Stomach smooth muscle (tissue), 2 donors: ENCODE data around the gene TUBA1C.
"Not testable (repeated sequence)": the region's sequence is repeated elsewhere in the genome, so short reads cannot be mapped to it uniquely, and the experiment has no call there.

Experiments
- H3K27ac ChIP-seq: one replicate; pipeline ENCODE4 v1.7.0; 2013; ENCODE audit warnings: mild to moderate bottlenecking, low read length, inconsistent platforms
- H3K27me3 ChIP-seq, 2 donors: one replicate each; pipeline ENCODE4 v1.7.0; 2013; ENCODE audit warnings: low read length in 2 of 2; ENCODE audit not compliant: insufficient read depth in 2 of 2, control insufficient read depth in 1 of 2
- H3K36me3 ChIP-seq, 2 donors: one replicate each; pipeline ENCODE4 v1.7.0; 2013; ENCODE audit warnings: low read length in 2 of 2; ENCODE audit not compliant: control insufficient read depth in 2 of 2, insufficient read depth in 2 of 2
- H3K4me1 ChIP-seq: one replicate; pipeline ENCODE4 v1.7.0; 2013; ENCODE audit warnings: low read length; ENCODE audit not compliant: control insufficient read depth, insufficient read depth
- H3K4me3 ChIP-seq, 2 donors: one replicate each; pipeline ENCODE4 v1.7.0; 2013; ENCODE audit warnings: low read length in 2 of 2
- H3K9ac ChIP-seq, 2 donors: one replicate each; pipeline ENCODE4 v1.7.0; 2013; ENCODE audit warnings: low read length in 2 of 2, mild to moderate bottlenecking in 1 of 2
- H3K9me3 ChIP-seq, 2 donors: one replicate each; pipeline ENCODE4 v1.7.0; 2013; ENCODE audit warnings: low read length in 2 of 2; ENCODE audit not compliant: control insufficient read depth in 2 of 2
- donor health status: healthy.
- donor health status: Pancreatic carcinoma.

Gene TUBA1C

DNA sequence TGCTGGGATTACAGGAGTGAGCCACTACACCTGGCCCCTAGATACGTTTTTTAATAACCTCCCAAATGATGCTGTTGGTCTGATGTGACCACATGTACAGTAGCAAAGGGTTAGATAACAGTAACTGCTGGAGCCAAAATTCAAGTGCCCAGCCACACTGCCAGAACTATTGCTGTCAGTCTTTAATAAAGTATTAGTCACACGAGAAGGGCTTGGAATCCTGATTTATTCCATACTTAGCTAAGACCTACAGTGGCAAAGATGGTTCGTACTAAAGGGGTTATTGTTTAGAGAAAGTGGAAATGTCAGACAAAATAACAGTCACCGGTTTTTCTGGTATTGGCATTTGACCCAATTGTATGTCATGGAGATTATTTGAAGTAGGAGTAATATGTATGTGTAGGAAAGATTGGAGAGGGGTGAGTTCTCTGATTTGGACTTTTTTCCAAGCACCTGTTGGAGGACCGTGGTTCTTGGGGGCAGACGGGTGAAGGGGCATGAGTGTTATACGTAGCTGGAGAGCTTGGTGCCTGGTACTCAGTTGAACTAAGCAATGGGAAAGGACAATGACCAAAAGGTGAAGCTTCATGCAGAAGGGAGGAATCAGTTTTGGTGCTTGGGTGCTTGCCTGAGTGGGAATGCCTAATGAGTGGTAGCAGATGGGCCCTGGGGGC is 9.7 kb downstream of the TUBA1C start:
- H3K9ac ChIP-seq: no peak overlapping the region

DNA sequence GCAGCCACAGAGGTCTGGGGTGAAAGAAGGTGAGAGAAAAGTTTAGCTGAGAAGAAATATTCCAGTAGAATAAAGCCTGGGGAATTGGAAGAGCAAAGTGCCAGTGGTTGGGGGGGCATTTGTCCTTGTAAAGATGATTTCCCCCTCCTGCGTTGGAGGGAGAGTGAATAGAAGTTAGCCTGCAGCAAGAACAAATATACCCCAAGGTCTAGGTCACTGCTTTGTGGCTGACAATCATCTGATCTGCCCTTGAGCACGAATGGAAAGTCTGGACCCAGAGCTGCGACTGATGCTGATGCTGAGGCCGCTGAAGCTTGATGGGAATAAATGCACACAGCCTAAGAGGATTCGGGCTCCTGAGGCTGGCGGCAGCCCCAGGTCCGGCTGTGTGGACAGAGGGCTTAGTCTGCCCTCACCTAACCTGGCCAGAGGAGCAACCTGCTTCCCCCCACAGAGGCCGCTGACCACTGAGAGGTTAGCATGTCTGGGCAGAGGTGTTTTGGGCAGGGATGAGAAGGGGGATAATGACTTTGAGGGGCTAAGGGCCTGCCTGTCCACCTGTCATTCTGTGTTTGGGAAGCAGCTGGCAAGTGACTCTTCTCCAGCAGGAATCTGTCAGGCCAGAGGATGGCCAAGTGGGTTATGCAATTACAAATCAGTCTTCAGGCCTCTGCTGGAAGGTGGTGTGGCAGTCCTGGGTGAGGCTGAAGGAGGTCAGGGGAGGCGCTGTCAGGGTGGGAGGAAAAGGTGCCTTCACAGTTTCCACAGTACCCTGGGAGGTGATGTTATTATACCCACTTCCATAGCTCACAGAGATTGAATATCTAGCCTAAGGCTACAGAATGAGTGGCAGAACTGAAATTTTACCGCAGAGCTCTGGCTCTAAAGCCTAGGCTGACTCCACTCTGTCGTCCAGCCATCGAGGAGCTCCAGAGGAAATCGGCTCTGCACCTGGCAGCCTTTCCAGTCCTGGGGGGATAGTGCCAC is 11.7 kb downstream of the TUBA1C start:
- H3K27ac ChIP-seq: no peak overlapping the region
- H3K27me3 ChIP-seq: peaks cover 0 to 7% of the 10 kb centered on the region in 2 donors
- H3K9me3 ChIP-seq: no peaks in the 10 kb centered on the region
- H3K4me1 ChIP-seq: no peaks in the 10 kb centered on the region
- H3K9ac ChIP-seq: no peak overlapping the region
- peaks cover 0 to 3% of the 10 kb centered on the region in 2 donors for H3K36me3 ChIP-seq
- H3K4me3 ChIP-seq: no peak overlapping the region

More for the DNA sequence above, 9.7 kb downstream of the TUBA1C start:
- Histone ChIP-seq H3K27me3 (peaks cover 0 to 4% of the 10 kb centered on the region in 2 donors), H3K4me1 (no peaks in the 10 kb centered on the region), H3K36me3 (peaks cover 8 to 15% of the 10 kb centered on the region in 2 donors), H3K4me3 (no peak overlapping the region), H3K9me3 (no peaks in the 10 kb centered on the region), H3K27ac (no peak overlapping the region)

DNA sequence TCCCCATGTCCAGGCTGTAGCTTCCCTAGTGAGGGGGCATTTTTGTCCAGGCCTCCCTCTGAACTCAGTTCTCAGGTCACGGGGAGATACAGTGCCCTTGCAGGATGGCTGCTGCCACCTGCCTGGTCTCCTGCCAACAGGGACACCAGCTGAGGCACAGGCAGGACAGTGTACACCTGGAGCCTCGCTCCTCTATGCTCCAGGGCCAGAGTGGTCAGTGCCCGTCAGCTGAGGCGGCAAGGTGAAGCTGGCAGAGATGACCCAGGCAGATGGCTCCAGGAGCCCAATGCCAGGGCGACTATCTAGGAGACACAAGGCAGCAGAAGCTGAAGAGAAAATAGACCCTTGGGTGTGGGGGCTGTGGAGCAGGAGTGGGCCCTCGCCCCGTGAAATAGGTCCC is 12.6 kb downstream of the TUBA1C start:
- peaks cover 0 to 2% of the 10 kb centered on the region in 2 donors for H3K36me3 ChIP-seq
- no peak overlapping the region for H3K4me3 ChIP-seq
- peaks cover 4 to 10% of the 10 kb centered on the region in 2 donors for H3K27me3 ChIP-seq
- no peaks in the 10 kb centered on the region for H3K9me3 ChIP-seq
- H3K4me1 ChIP-seq: no peaks in the 10 kb centered on the region
- no peak overlapping the region for H3K9ac ChIP-seq
- no peak overlapping the region for H3K27ac ChIP-seq

DNA sequence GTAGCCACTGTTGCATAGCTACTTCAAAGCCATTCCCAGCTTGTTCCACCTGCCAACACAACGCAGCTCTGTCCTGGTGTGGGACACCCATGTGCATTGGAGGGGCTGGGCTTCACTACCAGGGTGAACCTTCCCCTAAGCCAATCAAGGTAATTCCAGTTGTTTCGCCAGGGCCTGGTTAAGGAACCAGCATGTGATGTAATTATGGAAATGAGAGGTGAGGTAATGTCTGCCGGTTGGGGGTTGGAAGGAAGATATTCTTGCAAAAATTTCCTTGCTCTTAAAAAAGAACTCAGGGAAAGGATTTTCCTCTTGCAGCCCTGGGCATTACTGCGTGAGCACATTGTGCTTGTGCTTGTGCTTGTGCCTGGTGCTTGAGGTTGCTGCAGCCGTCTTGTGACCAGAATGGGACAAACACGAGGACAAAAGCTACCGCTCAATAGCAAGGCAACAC is 14.9 kb downstream of the TUBA1C start:
- no peak overlapping the region for H3K27ac ChIP-seq
- H3K4me3 ChIP-seq: no peak overlapping the region

DNA sequence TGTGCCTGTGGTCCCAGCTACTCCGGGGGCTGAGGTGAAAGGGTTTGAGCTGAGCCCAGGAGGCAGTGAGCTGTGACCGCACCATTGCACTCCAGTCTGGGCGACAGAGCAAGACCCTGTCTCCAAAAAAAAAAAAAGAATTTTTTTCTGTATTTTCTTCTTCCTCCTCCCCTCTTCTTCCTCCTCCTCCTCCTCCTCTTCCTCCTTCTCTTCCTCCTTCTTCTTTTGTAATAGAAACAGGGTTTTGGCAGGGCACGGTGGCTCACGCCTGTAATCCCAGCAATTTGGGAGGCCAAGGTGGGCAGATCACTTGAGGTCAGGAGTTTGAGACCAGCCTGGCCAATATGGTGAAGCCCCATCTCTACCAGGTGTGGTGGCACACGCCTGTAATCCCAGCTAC is 15.7 kb downstream of the TUBA1C start:
- H3K9ac ChIP-seq, H3K27ac ChIP-seq, H3K4me1 ChIP-seq, H3K36me3 ChIP-seq, H3K9me3 ChIP-seq, H3K4me3 ChIP-seq: not testable (repeated sequence)
- H3K27me3 ChIP-seq: peaks cover 7 to 12% of the 10 kb centered on the region in 2 donors

More for the DNA sequence above, 14.9 kb downstream of the TUBA1C start:
- Histone ChIP-seq H3K36me3 (no peaks in the 10 kb centered on the region), H3K4me1 (no peaks in the 10 kb centered on the region), H3K27me3 (peaks cover 7 to 12% of the 10 kb centered on the region in 2 donors), H3K9me3 (no peaks in the 10 kb centered on the region), H3K9ac (no peak overlapping the region)

DNA sequence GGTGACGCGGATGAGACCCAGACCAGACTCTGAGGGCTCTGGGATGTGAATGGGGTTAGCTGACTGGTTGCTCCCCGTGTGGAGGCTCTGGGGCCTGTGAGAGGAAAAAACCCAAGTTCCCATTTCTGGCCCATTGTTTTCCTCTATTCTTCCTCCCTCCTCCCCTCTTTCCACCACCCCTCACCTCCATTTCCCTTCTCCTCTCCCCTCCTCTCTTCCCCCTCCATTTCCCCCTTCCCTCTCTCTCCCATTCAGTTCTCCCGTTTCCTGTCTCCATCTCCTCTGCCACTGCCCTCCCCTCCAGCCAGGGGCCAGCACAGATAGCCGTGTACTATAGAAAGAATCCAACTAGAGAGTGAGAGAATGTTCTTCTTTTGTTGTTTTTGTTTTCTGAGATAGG is 17.4 kb downstream of the TUBA1C start:
- no peak overlapping the region for H3K9ac ChIP-seq
- no peak overlapping the region for H3K4me3 ChIP-seq
- H3K36me3 ChIP-seq: no peaks in the 10 kb centered on the region
- peaks cover 7 to 15% of the 10 kb centered on the region in 2 donors for H3K27me3 ChIP-seq
- no peaks in the 10 kb centered on the region for H3K4me1 ChIP-seq
- no peaks in the 10 kb centered on the region for H3K9me3 ChIP-seq
- no peak overlapping the region for H3K27ac ChIP-seq

DNA sequence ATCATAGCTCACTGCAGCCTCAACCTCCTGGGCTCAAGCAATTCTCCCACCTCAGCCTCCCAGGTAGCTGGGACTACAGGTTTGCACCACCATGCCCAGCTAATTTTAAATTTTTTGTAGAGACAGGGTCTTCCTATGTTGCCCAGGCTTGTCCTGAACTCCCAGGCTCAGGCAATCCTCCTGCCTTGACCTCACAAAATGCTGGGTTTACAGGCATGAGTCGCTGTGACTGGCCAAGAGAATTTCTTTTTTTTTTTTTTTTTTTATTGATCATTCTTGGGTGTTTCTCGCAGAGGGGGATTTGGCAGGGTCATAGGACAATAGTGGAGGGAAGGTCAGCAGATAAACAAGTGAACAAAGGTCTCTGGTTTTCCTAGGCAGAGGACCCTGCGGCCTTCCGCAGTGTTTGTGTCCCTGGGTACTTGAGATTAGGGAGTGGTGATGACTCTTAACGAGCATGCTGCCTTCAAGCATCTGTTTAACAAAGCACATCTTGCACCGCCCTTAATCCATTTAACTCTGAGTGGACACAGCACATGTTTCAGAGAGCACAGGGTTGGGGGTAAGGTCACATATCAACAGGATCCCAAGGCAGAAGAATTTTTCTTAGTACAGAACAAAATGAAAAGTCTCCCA is 18.0 kb downstream of the TUBA1C start:
- not testable (repeated sequence) for H3K36me3 ChIP-seq, H3K9ac ChIP-seq, H3K9me3 ChIP-seq, H3K27ac ChIP-seq, H3K4me3 ChIP-seq, H3K4me1 ChIP-seq
- H3K27me3 ChIP-seq: peaks cover 7 to 14% of the 10 kb centered on the region in 2 donors

DNA sequence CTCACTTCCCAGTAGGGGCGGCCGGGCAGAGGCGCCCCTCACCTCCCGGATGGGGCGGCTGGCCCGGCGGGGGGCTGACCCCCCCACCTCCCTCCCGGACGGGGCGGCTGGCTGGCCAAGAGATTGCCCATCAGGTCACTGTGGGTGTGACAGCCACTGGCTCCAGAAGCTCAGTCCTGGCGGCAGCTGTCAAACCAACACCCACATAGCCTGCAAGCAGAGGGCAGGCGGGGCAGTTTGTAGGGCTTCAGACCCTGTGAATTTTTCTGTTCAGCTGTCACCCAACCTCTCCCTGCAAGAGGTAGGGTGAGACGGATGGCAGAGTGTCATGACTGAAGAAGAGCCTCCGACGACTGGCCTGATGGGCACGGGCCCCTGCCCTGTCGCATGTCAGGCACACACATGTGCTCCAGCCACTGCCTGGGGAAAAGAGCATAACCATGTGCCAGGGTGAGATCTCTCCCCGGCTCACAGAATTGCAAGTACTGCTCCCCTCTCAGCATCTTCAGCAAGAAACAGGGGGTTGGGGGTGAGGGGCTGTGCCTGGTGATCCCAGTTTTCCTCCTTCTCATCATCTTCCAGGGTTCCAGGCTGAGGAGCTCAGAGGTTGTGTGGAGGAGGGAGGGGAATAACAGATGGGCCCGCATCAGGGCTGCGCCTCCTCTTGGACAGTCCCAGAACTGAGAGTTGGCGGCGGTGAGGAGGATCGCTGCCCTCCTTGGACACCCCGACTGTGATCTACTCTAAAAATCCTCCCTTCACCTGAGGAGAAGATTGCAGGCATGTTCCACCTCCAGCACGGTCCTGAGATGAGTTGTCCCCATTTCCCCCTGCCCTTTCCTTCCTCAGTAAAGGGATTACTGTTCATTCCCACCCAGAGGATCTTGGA is 18.9 kb downstream of the TUBA1C start:
- H3K9me3 ChIP-seq: no peaks in the 10 kb centered on the region
- H3K27me3 ChIP-seq: peaks cover 11 to 19% of the 10 kb centered on the region in 2 donors
- H3K4me3 ChIP-seq: no peak overlapping the region
- no peaks in the 10 kb centered on the region for H3K36me3 ChIP-seq
- no peak overlapping the region for H3K27ac ChIP-seq
- no peak overlapping the region for H3K9ac ChIP-seq
- no peaks in the 10 kb centered on the region for H3K4me1 ChIP-seq

DNA sequence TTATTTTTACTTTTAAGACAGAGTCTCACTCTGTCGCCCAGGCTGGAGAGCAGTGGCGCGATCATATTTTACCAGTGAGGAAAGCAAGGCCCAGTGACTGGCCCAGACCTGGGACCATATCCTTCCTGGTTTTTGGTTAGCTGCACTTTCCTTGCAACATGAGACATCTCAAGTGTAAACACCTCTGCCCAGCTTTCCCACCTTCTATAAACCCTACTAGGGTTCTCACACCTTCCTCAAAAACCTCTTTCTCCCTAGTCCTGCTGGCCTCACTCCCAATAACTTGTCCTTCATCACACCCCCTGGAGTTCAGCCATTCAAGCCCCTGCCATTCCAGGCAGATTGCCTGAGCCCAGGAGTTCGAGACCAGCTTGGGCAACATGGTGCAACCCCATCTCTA is 19.8 kb downstream of the TUBA1C start:
- Histone ChIP-seq H3K4me3 (no peak overlapping the region), H3K27me3 (peaks cover 14 to 18% of the 10 kb centered on the region in 2 donors), H3K9me3 (no peaks in the 10 kb centered on the region), H3K4me1 (no peaks in the 10 kb centered on the region), H3K36me3 (no peaks in the 10 kb centered on the region), H3K27ac (no peak overlapping the region), H3K9ac (no peak overlapping the region)

DNA sequence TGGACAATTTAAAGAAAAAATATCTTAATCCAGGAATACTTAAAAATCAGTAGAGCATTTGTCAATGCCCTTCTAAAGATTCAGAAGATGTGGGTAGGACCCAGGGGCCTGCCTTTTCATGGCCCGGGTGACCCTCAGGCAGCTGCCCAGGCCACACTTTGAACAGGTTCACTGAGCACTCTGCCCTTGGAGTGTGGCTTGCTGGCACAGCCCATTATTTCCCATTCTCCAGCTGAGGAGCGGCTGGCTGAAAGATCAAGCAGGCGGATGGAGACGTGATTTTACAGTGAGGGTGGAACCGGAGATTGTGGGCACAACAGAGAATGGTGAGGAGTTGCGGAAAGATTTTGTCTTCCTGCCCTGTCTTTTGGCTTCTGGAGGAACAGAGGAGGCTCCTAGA is 23.0 kb downstream of the TUBA1C start:
- Histone ChIP-seq H3K9ac (no peak overlapping the region), H3K27ac (no peak overlapping the region), H3K9me3 (no peaks in the 10 kb centered on the region), H3K36me3 (no peaks in the 10 kb centered on the region), H3K27me3 (peaks cover 9 to 13% of the 10 kb centered on the region in 2 donors), H3K4me3 (no peak overlapping the region), H3K4me1 (no peaks in the 10 kb centered on the region)
